H1 (cell line): ENCODE data around the gene FPGS.

Experiments
- BRCA1 ChIP-seq: IDR thresholded peaks from 2 replicates; pipeline ENCODE4 v1.6.1; 2012; ENCODE audit warnings: low read depth, low read length, improper control_type of control experiment
- CHD1 ChIP-seq: IDR thresholded peaks from 2 replicates; pipeline ENCODE4 v1.6.1; 2012; ENCODE audit warnings: low read depth, low read length, improper control_type of control experiment
- CHD2 ChIP-seq: IDR thresholded peaks from 2 replicates; pipeline ENCODE4 v1.6.1; 2012; ENCODE audit warnings: low read length, improper control_type of control experiment
- CTBP2 ChIP-seq: IDR thresholded peaks from 2 replicates; pipeline ENCODE4 v1.7.0; 2011; ENCODE audit warnings: borderline replicate concordance, mild to moderate bottlenecking, moderate library complexity, mixed read lengths, low read length; ENCODE audit not compliant: insufficient read depth, insufficient read length
- CTCF ChIP-seq, 3 experiments: IDR thresholded peaks; 1 replicate in 2 of 3; 2 replicates in 1 of 3; pipeline versions ENCODE4 v1.5.1 to v1.6.1; 2011; ENCODE audit warnings: low read length in 3 of 3, mild to moderate bottlenecking in 3 of 3, inconsistent platforms in 2 of 3, low read depth in 1 of 3, moderate library complexity in 1 of 3; ENCODE audit not compliant: insufficient read depth in 1 of 3; ENCODE audit errors: control extremely low read depth in 1 of 3
- EZH2 ChIP-seq: fragments of 200-600 bp; sonication (generic); IDR thresholded peaks from 2 replicates; pipeline ENCODE4 v1.7.1; 2012; ENCODE audit warnings: low read depth, mild to moderate bottlenecking, moderate library complexity, low read length, inconsistent platforms; ENCODE audit not compliant: severe bottlenecking
- NANOG ChIP-seq: IDR thresholded peaks from 2 replicates; pipeline ENCODE4 v1.6.1; 2011; ENCODE audit warnings: low read length, low read depth, mild to moderate bottlenecking, inconsistent platforms; ENCODE audit not compliant: insufficient read depth, poor library complexity, severe bottlenecking
- POLR2A ChIP-seq, 2 experiments: IDR thresholded peaks; 1 replicate in 1 of 2; 2 replicates in 1 of 2; pipeline ENCODE4 v1.6.1; 2011; ENCODE audit warnings: low read depth in 2 of 2, low read length in 2 of 2, mild to moderate bottlenecking in 2 of 2; ENCODE audit errors: control extremely low read depth in 1 of 2
- RFX5 ChIP-seq: IDR thresholded peaks from 2 replicates; pipeline ENCODE4 v1.6.1; 2011; ENCODE audit warnings: low read depth, low read length, improper control_type of control experiment, borderline replicate concordance
- SP2 ChIP-seq: IDR thresholded peaks from 2 replicates; pipeline ENCODE4 v1.6.1; 2012; ENCODE audit warnings: mild to moderate bottlenecking, low read length, inconsistent platforms
- SRF ChIP-seq: IDR thresholded peaks from 2 replicates; pipeline ENCODE4 v1.6.1; 2011; ENCODE audit warnings: mild to moderate bottlenecking, low read depth, low read length, moderate library complexity
- TAF1 ChIP-seq: IDR thresholded peaks from 2 replicates; pipeline ENCODE4 v1.6.1; 2011; ENCODE audit warnings: mild to moderate bottlenecking, low read depth, low read length
- TAF7 ChIP-seq: optimal IDR thresholded peaks from 2 replicates; pipeline ENCODE3; 2011; ENCODE audit warnings: low read depth, mild to moderate bottlenecking, inconsistent platforms, low read length, moderate library complexity, borderline replicate concordance
- ZNF274 ChIP-seq: IDR thresholded peaks from 2 replicates; pipeline ENCODE4 v1.7.0; 2012; ENCODE audit warnings: low read length, borderline replicate concordance; ENCODE audit errors: extremely low read depth

DNA sequence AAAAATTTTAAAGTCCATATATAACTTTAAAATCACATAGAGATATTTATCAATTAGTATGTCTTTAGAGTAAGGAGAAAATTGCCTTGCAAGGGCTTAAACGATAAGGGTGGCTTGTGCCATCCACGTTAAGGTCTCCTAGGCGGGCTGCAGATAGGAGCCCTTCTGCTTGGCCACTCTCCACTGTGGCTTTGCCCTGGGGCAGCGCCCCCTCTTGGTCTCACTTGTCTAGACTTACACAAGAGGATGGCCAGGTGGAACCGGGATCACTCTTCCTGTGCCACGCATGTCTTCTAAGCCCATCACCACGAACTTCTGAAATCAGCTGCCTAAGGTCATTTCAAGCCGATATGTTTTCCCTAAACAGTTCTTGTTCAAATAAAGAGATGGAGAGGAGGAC is 2.9 kb downstream of the FPGS start:
- TF ChIP-seq NANOG (no peak), RFX5 (no peak), CTCF (IDR thresholded peaks at IDR 0.05; ENCODE audit: control extremely low read depth in 1 of 3, insufficient read depth in 1 of 3, low read depth in 1 of 3, low read length in 3 of 3) (peak in 2 of 3 experiments; percentile 80 to 87; a peak in 3 of 4 replicates), CTBP2 (no peak), POLR2A (IDR thresholded peaks at IDR 0.05; ENCODE audit: control extremely low read depth in 1 of 2, low read depth in 2 of 2, low read length in 2 of 2) (no peak), TAF1 (no peak), EZH2 (no peak), SP2 (no peak), SRF (no peak), BRCA1 (no peak), CHD2 (no peak), ZNF274 (no peak), TAF7 (no peak), CHD1 (no peak)
